HTR-8/SVneo (cell line): ENCODE results near the gene C14orf180.
"Not testable (repeated sequence)": the region's sequence is repeated elsewhere in the genome, so short reads cannot be mapped to it uniquely, and the experiment has no call there.

Experiments used
- DNase-seq: peaks from one replicate; pipeline ENCODE4 v3.0.0; 2011; ENCODE audit warnings: low spot score, mixed read lengths; ENCODE audit not compliant: insufficient read length
- FAIRE-seq: peaks from 2 replicates; lab custom pipeline; 2011; peaks lifted over from hg19 to GRCh38; lab: Jason Lieb, UNC

Gene C14orf180

DNA sequence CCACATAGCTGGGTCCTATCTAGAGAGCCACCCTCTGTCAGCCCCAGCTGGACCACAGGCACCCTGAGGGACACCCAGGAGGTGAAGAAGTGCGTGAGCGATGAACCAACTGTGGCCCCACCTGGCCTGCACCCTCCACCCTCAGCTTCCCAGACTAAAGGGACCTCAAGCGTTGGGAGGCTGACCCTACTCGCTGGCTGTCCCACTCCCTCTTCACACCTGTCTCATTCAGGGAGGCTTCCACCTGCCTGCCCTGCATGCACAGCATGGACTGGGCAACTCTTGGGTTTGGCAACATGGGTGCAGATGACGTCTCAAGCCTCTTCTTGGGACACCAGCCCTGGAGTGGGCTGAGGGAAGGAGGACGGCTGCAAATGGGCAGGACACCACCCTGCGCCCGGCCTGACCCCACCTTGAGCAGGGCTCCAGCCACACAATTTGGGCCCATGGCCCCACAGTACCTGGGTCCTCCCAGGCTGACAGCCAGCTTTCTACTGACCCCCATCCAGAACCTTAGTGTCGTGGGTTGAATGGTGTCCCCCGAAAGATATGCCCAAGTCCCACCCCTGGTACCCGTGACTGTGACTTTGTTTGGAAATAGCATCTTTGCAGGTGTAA lies 22.9 kb downstream of the C14orf180 start:
- FAIRE-seq: no peak
- no peak for DNase-seq

DNA sequence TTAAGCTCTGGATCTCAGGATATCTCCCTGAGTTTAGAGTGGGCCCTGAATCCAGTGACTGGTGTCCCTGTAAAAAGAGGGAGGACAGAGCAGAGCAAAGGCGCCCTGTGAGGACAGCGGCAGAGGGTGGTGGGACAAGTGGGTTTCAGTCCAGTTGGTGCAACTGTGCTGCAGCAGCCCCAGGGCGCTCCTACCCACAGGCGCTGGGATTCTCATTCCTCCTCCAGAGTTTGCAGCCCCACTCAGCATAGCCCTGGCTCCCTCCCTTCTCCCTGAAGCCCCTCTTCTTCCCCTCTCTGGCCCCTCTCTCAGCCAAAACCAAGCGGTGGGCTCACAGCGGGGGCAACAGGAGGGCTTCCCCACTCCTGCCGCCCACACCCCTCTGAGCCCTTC lies 23.4 kb downstream of the C14orf180 start:
- no peak for DNase-seq
- FAIRE-seq: no peak

DNA sequence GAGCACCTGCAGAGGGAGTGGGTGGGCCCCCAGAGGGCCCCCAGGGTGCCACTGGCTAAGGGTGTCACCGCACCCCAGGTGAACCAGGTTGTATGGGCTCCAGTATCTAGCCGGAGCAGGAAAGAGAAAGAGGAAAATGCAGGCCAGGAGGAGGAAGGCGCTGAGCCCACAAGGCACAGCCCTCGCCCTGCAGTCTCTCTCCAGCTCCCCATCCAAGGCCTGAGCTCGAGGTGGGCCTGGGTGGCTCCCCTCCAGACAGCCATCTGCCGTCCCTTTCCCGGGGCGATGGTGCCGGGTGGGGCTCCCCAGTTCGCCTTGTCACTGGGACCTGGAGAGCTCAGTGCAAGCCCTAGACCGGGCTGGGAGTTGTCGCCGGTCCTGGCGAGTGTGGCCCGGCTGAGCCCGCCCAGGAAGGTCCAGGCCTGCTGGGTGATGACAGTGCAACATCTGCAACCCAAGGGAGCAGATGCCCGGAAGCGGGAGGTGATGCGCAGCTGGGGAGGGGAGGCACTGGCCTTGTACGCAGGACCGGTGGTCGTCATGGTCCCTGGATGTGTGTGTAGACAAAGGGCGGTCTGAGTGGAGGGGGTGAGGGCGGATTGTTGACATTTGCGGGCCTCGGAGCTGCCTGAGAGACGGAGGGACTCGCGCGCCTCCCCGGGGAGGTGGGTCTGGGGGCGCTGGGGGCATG lies 24.3 kb downstream of the C14orf180 start:
- DNase-seq (no peak), FAIRE-seq (no peak)

DNA sequence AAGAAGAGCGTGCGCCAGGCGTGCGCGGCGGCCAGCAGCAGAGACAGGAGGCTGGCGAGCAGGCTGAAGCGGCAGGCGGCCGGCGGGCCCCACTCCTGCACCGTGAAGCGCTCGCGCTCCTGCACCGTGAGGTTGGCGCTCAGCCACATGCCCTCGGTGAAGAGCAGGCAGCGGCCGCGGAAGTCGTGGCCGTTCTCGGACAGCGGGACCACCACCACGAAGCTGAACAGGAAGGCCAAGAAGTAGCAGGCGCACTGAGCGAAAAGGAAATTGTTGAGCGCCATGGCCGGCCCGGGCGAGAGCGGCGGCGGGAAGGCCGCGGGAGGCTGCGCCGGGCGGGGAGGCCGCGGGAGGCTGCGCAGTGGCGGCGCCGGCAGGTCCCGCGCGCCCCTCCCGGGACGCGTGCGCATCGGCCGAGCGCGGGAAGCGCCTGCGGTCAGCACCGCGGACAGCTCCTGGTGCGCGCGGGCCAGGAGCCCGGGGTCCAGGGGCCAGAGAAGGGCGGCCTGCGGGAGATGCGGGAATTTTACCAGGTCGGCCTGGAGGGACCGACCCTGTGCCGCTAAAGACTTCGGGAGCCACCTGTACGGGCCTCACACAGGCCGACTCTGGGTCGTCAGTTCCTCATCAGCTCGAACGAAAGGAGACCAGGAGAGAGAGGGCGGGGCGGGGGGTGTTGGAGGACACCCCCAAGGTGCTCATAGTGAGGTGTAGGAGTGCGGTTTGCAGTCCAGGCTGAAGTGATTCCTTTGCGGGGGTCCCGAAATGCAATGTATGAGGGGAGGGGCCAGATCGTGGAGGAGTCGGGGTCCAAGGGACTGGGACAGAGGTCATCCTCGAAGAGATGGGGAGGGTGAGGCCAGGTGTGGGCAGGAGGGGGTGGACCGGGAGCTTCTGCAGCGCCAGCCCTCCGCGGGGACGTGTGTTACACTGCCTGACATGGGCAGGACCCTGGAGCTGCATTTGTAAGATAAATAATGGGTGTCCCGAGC lies 25.2 kb downstream of the C14orf180 start, which contains the start of gene TMEM179:
TMEM179 (minus strand) TSS at position 315 of the 992 bp plus-strand sequence; CDS start at position 284, 31 bp downstream.
- FAIRE-seq: no peak
- DNase-seq: no peak

DNA sequence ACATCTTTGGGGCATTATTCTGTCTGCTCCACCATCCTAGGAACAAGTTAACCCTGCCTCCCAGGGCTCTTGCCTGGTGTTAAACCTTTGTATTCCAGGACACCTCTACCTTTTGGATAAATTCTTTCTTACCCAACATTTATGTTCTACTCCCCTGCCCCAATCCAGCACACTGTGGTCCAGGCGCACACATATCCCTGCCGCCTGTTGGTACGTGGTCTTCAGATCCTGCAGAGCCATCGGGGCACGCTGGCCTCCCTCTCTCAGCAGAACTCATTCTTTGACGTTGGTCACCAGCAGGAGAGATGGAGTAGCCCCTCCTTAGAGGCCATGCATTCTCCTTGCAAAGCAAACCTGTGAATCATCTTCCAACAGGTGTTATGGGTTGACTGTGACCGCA lies 30.1 kb downstream of the C14orf180 start:
- no peak for FAIRE-seq
- DNase-seq: no peak

DNA sequence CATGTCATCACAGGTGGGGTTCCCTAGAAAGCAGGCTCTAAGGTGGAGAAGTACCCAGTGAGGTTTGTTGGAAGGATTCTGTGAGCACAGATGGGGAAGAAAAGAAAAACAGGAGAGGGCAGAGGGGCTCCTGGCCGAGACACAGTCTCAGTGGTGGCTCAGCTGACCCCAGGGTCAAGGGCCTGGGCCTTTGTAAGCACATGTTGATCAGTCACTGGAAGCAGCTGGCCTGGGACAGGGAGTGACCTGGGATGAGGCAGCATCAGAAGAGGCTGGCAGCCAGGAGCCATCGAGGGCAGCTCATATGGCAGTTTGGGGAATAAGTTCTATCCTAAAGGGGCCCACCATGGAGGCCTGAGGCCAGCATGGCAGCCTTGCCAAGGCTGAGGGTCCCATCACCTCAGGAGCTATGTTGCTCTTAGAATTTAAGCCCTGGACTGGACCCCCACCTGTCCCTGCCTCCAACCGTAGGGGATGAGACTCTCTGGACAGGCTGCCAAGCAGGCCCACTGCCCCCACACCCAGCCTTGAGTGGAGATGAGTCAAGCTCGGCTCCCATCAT lies 31.3 kb downstream of the C14orf180 start:
- no peak for DNase-seq
- FAIRE-seq: no peak

DNA sequence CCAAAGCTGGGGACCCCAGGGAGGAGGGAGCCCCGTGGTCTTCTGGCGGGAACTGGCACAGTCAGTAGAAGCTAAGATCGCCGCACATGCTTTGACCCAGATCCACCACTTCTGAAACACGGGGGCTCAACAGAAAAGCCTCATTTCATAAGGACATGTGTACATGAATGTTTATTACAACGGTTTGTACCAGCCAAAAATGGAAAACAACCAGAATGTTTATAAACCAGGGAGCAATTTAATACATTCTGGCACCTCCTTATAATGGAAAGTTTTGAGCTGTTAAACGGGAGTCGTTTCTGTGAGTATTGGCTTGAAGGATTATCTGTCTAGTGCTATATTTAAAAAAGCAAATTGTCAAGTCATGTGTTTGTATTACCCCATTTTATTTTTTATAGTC lies 32.3 kb downstream of the C14orf180 start:
- DNase-seq: no peak
- FAIRE-seq: no peak

DNA sequence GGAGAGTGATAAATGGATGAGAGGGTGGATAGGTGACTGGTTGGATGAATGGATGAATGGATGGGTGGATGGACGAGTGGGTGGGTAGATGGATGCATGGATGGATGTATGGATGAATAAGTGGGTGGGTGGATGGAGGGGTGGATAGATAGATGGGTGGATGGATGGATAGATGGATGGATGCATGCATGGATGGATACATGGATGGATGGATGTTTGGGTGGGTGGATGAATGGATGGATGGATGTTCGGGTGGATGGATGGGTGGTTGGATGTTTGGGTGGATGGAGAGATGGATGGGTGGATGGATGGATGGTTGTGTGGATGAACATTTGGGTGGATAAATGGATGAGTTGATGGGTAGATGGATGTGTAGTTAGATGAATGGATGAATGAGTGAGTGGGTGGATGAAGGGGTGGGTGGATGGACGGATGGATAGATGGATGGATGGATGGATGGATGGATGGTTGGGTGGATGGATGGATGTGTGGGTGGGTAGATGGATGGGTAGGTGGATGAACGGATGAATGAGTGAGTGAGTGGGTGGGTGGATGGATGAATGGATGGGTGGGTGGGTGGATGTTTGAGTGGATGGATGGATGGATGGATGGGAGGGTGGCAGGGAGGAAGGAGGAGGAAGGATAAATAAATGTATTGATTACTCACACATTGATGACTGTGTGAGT lies 34.7 kb downstream of the C14orf180 start:
- DNase-seq: no peak
- no peak for FAIRE-seq

DNA sequence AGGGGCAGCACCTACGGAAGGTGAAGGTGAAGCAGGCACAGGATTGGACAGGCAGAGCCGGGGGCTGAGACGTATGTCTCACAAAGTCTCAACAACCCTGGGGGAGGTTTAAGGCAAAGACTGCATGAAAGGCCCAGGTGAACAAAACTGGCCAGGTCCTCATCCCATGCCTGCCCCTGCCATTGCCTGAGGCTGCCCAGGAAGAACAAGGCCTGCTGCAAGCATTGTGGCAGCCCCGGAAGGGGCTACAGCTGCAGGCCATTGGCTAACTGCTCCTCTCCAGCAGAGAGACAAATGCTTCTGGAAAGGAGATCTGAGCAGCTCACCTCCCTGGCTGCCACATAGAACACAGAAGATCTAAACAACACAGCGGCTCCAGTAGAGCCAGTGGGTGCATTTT lies 45.4 kb downstream of the C14orf180 start:
- FAIRE-seq: no peak
- DNase-seq: no peak

DNA sequence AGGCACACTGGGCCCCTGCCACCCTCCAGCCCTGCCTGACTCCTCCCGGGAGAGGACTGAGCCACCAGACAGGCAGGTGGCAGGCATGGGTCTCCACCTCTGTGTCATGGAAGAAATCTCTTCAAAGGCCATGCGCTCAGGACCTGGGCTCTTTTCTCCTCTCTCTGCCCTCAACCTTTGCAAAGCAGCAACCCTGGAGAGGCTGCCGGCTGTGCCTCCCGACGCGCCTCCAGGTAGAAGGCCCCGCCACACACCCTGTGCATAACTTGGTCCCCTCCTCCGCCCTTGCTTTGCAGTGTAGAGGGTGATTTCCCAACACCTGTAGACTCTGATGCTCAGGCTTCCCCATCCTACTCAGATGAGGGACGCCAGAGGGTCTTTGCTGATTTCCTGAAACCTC lies 53.2 kb downstream of the C14orf180 start:
- FAIRE-seq (no peak), DNase-seq (no peak)

DNA sequence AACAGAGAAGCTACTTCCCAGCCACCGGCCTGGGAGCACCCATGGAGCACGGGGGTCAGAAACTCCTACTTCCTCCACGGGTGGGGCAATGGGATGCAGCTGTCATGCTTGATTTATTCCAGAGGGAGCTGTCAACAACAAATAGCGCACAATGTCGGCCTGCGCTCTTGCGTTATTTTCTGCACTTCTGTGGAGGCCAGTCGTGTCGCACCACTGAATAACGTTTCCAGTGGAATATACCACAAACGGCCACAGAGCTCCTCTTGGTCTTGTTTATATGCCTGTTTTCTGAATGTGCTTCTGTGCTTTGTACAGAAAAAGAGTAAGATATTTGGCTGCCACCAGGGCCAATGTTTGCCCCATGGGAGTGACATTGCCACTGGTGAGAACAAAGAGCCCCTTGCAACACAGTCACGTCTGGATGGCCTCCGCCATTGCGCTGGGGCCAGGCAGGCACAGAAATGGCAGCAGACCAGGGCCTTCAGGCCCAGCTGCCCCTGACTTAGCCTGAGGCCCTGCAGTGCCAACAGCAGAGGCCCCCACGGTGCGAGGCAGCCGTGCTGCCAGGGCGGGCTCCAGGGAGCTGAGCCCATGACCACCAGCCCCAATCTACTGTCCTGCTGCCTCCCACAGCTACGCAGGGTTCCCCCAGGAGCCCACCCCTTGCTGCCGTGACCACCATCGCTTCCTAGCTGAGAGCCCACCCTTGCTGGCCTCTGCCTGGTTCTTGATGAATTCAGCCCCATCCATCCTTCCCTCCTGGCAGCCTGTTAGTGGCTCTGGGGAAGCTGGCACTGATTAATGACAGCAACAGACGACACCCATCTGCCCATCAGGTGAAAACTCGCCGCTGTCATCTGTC lies 53.9 kb downstream of the C14orf180 start:
- DNase-seq (no peak), FAIRE-seq (no peak)

DNA sequence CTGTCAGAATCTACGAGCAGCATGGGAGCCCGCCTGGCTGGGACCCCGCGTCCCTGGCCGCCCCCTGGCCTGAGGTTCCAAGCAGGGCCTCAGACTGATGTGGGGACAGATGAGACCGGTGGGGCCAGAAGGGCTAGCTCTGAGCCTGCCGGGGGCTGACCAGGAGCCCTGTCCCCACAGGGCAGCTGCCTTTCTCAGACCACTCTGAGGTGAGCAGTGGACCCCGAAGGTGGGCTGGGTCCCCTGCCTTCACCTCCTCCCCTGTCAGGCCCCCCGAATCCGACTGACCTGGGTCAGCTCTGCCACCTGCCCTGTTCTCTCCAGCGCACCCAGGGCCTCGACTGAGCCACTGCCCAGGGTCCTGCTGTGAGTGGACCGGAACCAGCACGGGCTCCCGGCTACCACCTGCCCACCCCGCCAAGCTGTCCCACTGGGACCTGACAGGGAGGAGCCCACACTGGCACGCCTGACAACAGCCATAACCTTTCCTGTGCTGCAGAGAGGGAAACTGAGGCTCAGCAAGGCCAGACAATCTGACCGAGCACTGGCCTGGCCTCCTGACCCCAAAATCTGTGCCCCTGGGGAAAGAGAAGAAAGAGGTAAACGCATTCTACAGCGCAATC lies 54.7 kb downstream of the C14orf180 start:
- FAIRE-seq: no peak
- DNase-seq: no peak

DNA sequence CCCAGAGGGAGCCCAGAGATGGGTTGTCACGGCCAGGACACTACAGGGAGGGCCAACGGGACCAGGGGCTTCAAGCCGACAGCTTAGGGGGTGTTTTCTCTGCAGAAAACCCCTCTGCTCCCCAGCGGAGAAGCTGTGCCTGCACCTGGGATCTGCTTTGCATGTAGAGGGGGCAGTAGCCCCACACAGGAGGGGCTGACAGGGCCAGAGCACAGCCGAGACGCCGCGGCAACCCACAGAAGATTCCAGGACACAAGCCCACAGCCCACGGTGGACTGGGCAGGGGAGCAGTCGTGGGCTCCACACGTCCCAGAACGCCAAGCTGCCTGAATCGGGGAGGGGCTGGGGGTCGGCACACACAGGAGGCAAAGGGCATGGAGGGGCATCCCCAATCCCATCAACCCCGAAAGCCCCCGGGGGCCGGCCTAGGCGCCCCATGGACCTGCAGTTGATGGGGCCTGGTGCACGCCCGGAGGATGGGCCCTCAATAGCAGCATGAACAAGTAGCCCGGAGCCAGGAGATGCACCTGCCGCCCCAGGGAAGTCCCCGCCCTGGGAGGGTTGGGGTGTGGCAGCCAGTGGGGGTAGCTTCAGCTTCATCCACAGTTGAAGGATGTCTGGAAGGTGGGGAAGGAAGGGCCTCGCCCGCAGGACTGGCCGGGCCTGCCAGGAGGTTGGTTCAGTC lies 55.5 kb downstream of the C14orf180 start:
- FAIRE-seq (no peak), DNase-seq (no peak)

DNA sequence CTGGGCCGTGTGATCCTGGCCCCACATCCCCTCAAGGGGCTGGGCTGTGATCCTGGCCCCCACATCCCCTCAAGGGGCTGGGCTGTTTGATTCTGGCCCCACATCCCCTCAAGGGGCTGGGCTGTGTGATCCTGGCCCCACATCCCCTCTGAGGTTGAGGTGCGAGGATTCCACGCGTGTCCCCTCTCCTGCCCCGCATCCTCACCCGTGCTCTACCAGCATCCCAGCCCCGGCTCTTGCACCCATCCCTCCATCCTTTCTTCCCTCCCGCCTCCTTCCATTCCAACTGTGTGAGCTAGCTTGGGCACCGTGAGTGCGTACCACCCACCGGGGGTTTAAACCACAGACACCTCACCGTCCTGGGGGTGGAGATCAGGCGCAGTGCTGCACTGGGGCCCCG lies 56.2 kb downstream of the C14orf180 start:
- FAIRE-seq: no peak
- no peak for DNase-seq

DNA sequence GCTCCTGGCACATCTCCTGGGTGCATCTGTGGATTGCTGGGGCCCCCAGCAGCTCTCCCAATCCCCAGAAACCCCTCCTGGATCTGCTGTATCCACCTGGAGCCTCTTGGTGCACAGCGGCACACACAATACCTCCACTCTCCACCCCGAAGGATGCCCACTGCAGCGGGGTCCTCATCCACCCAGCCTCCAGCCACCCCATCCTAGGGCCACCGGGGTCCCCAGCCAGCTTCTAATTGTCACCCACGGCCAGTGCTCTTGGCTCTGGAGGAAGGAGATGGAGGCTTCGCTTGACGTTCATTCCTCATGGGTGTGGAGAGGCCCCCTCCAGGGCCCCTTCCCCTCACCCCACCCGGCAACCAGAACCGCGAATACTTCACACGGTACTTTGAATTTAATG lies 56.6 kb downstream of the C14orf180 start:
- FAIRE-seq (no peak), DNase-seq (no peak)

DNA sequence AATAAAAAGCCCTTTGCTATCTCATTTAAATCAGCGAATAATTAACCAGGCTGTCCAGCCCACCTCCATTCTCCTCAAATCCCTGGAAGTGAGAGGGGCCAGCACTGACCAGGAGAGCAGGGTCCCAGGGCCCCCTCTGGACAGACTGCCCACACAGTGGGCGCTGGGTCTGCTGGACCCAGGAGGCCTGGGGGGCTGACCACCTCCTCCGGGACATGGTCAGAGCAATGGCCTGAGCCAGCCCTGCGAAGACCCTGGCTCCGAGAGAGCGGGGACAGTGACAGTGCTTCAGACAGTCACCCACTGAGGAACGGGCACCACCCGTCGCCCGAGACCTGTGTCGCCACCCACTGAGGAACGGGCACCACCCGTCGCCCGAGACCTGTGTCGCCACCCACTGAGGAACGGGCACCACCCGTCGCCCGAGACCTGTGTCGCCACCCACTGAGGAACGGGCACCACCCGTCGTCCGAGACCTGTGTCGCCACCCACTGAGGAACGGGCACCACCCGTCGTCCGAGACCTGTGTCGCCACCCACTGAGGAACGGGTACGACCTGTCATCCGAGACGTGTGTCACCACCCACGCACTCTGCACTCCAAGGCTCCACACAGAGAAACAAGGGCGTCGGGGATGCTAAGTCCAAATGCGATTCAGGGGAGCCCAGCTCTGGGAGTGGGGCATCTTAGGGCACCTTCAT lies 57.4 kb downstream of the C14orf180 start:
- not testable (repeated sequence) for DNase-seq, FAIRE-seq

DNA sequence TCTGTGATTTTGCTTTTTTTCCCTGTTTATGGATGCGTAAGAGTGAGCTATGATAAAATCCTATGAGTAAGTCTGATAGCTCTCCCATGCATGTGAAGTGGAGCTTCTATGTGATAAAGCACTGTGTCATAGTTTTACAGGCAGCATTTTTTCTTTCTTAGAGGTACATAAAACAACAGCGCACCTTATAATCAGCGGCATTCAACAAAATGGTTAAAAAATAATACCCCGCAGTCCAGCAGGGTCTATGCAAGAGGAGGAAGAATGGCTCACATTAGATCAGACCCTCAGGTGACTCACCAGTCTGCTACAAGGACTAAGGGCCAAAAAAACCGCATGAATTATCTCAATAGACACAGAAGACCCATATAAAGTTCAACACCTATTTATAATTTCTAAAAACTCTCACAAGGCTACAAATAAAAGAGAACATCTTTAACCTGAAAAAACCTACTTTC lies 58.0 kb downstream of the C14orf180 start:
- FAIRE-seq: no peak

More for the DNA sequence above, 58.0 kb downstream of the C14orf180 start:
- no peak for DNase-seq
